ENCODE results near the gene NT5C1A.

The NT5C1A gene

DNA sequence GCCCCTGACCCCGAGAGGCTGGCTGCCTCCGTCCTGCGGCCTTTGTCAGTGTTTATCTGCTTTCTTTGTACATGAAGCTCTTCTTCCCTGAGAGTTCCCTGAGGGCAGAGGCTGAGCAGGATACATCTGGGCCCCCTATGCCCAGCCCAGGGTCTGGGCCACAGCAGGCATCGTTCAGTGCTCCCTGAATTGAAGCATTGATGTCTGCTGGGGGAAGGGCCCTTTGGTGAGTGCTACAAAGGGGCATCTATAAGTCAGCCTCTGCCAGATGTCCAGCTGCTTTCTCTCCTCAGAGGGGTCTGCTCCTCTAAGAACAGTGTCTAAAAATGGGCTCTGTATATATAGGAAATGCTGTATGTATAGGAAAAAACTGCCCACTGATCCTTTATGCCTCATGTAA is 34.5 kb downstream of the NT5C1A start:
- DNase-seq (ENCODE audit: low spot score), result no peak

GRCh38 chr1:39635871-39636210 is 36.1 kb downstream of the NT5C1A start:
- DNase-seq (ENCODE audit: low spot score), result no peak

DNA sequence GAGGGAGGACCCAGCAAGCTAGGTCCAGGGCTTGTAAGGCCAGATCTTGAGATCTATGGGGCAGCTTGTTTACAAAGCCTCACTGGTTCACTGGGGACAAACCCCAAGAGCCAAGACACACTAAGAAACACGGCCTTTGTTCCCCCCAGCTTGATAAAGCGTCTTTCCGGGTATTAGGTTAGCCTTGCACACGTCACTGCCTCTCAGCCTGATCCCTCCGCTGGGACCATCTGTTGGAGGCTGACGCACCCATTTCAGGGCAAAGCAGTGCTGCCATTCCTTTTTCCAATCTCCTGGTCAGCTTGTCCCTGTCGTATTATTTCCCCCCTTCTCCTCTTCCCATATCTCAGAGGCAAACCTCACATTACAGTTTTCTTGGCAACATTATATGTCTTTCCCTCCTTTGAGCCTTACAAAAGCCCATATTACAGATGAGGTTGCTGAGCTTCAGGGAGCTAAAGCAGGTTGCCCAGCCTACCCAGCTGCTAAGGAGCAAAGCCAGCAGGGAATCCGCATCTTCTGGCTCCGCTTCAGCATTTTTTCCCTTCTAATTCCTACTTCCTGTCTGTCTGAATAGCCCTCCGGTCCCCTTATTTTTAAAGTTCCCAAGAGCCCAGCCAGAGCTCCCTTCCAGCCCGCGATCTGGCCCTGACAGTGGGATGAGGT is 36.6 kb downstream of the NT5C1A start:
- DNase-seq (ENCODE audit: low spot score), result no peak

- DNase-seq (ENCODE audit: low spot score), result no peak
Observed at GRCh38 chr1:39633422-39633821, 38.5 kb downstream of the NT5C1A start.

- DNase-seq (ENCODE audit: low spot score), result no peak
Observed at GRCh38 chr1:39632682-39633417, 39.1 kb downstream of the NT5C1A start.

DNA sequence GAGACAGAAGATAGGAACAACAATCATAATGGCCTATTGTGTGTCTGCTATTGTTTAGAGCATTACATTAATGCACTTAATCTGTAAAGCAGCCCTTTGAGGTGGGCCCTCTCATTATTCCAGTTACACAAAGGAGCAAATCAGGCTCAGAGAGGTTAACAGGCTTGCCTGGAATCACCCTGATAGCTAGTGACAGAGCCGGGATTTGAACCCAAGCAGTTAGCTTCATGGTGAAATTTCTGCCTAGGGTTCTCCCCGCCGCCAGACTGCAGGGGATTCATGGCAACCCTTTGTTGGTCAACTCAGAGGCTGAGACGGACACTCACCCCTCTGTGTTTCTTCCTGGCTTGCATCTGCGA is 39.6 kb downstream of the NT5C1A start:
- no peak for DNase-seq (ENCODE audit: low spot score)

GRCh38 chr1:39631361-39632322 is 40.3 kb downstream of the NT5C1A start:
- DNase-seq (ENCODE audit: low spot score), result no peak

DNA sequence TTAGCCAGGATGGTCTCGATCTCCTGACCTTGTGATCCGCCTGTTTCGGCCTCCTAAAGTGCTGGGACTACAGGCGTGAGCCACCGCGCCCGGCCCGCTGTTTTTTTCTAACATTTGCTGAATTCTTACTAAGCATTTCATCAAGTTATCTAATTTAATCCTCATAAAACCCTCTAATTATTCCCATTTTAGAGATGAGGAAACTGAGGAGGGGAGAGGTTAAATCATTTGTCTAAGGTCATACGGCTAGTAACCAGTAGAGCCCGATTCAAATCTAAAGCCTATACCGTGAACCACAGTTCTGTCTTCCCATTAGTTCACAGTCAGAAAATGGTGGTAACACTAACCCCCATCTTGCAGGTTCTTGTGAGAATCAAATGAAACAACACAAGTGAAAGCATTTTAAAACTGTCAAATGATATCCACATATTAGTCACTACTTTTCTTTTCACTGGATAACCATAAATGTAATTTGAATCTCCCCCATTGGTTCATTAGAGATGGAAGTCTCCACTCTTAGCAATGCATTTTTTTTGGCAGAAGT is 43.0 kb downstream of the NT5C1A start:
- no peak for DNase-seq (ENCODE audit: low spot score)

DNA sequence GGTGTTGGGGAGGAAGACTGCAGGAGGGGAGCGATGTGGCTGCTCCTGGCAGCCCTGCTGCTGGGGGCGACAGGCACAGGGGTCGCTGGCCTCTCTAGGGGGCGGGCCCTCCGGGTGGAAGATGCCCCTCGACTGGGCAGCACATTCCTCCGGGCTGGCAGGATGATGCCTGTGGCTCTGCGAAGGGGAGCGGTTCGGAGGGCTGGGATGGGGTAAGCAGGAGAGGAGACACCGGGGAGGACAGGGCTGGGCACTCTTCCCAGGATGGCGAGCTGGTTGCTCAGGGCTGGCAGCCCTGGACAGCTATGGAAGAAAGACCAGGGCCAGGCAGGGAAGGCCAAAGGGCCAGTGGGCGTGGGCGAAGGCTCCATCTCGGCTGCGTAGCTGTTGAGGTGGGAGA is 45.3 kb downstream of the NT5C1A start:
- DNase-seq (ENCODE audit: low spot score), result no peak

- no peak for DNase-seq (ENCODE audit: low spot score)
Observed at GRCh38 chr1:39625462-39626273, 46.2 kb downstream of the NT5C1A start.

DNA sequence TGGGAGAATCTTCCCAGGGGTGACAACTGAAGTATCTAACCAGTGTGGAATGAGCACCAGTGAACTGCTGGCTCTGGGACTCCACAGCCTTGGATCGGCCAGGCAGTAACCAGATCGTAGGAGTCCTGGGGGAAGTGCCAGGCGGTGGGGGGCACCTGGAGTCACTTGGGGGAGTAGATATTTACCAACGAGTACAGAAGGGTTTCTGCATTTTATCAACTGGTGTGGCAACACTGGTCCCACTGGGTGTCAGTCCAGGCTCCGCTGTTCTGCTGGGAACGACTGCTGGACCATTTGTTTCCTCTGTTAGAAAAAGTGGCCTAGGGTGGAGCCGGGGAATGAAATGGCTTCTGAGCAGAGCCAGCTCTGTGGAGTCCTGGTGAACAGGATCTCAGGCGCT is 46.9 kb downstream of the NT5C1A start:
- DNase-seq (ENCODE audit: low spot score), result no peak

GRCh38 chr1:39623053-39623452 is 48.9 kb downstream of the NT5C1A start:
- no peak for DNase-seq (ENCODE audit: low spot score)

GRCh38 chr1:39622427-39622826 is 49.5 kb downstream of the NT5C1A start:
- DNase-seq (ENCODE audit: low spot score), result no peak

GRCh38 chr1:39620659-39621165 is 51.2 kb downstream of the NT5C1A start:
- DNase-seq (ENCODE audit: low spot score), result no peak

- DNase-seq (ENCODE audit: low spot score), result no peak
Observed at GRCh38 chr1:39617488-39618049, 54.3 kb downstream of the NT5C1A start.

DNA sequence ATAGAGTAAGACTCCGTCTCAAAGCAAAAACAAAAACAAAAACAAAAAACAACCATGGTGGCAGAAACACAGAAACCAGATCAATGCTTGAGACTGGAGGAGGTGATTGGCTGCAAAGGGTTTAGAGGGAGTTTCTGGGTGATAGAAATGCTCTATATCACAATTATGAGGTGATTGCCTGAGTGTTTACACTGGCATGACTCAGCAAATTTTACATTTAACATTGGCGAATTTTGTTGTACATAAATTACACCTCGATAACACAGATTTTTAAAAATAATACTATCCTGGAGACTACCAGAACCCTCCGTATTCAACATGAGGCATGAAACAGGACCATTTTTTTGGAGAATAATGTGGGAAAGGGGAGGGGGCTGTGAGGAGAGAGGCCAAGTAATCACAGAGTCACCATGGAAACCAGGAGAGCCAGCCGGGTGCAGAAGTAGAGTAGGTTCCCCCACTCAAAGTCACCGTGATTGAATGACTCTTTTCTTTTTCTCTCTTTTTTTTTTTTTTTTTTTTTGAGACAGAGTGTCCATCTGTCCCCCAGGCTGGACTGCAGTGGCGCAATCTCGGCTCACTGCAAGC is 56.7 kb downstream of the NT5C1A start:
- DNase-seq (ENCODE audit: low spot score), result no peak

DNA sequence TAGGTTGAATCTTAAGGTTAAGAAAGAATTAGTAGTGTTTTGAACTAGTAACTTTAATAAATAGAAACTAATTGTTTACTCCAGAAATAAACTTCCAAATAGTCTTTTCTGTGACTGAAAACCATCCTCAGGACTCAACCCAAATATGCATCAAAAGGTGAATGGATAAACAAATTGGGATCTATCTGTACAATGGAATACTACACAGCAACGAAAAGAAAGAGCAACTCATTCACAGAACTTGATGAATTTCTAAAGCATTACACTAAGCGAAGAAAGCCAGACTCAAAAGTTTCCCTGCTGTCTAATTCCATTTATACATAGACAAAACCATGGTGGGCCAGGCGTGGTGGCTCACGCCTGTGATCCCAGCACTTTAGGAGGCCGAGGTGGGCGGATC is 57.4 kb downstream of the NT5C1A start:
- no peak for DNase-seq (ENCODE audit: low spot score)

GRCh38 chr1:39613250-39613649 is 58.7 kb downstream of the NT5C1A start:
- DNase-seq (ENCODE audit: low spot score), result no peak

- peak; percentile 56 for DNase-seq (ENCODE audit: low spot score)
Observed at GRCh38 chr1:39609618-39610331, 62.1 kb downstream of the NT5C1A start.

All from hematopoietic multipotent progenitor cell treated with erythropoietin and hydrocortisone succinate and interleukin-3 and kit ligand, for 17 days (in vitro differentiated cells).